Measurements from ENCODE around the gene CTTN.

Gene CTTN

DNA sequence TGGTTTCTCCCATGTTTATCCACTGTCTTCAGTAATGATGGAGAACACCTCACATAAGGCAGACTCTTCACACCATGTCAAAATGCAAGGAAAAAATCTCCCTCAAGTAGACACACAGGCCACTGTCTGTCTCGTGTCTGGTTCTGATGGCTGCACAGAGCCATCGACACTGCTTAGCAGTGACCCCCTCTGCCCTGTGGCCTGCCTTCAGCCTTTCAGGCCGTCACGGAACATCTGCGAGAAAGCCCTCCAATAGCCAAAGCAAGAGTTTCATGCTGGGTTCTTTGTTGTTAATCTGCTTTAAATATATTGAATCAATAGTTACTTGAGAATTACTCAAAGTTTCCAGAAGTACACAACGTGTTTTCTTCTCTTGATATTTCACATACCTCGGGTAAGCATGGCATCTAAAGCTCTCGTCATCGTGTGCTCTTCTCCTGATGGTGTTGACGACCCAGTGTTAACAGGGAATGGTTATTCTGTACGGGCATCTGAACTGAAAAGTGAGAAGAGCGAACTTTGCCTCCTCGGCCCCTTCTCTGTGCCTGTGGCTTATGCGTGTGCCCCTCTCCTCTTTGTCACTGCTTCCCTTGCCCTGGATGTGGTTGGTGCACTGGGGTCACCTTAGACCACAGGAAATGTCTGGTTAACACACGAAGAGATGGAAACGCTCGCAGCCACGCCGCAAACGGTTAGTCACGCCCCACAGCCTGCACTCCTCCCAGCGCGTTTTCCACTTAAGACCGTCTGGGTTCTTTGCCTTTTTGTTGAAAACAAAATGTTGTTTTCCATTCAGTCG is 33.4 kb upstream of the CTTN start:
- H3K4me3 ChIP-seq (ENCODE audit: low read depth, low read length): no peak overlapping the region
- TF ChIP-seq, protein P1, sequence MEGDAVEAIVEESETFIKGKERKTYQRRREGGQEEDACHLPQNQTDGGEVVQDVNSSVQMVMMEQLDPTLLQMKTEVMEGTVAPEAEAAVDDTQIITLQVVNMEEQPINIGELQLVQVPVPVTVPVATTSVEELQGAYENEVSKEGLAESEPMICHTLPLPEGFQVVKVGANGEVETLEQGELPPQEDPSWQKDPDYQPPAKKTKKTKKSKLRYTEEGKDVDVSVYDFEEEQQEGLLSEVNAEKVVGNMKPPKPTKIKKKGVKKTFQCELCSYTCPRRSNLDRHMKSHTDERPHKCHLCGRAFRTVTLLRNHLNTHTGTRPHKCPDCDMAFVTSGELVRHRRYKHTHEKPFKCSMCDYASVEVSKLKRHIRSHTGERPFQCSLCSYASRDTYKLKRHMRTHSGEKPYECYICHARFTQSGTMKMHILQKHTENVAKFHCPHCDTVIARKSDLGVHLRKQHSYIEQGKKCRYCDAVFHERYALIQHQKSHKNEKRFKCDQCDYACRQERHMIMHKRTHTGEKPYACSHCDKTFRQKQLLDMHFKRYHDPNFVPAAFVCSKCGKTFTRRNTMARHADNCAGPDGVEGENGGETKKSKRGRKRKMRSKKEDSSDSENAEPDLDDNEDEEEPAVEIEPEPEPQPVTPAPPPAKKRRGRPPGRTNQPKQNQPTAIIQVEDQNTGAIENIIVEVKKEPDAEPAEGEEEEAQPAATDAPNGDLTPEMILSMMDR (IDR thresholded peaks at IDR 0.05; ENCODE audit: borderline replicate concordance, insufficient read depth, low read depth, low read length): no peak

DNA sequence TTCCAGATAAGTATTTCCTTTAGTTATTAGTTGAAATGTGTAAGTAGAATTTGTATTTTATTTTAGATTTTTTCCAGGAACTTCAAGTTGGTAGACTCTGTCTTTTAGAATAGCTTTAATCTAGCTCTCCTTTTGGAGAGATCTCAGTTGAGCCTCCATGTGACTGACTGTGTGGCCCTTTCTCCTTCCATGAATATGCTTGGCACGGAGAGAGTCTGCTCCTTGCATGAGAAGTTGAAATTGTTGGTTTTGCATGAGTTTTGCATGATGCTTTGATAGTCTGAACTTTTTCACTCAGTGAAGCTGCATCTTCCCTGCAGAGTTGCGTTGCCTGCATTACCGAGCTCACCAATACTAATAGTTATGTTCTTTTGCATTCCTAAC is 32.8 kb upstream of the CTTN start:
- no peak overlapping the region for H3K4me3 ChIP-seq (ENCODE audit: low read depth, low read length)
- TF ChIP-seq, protein P1 (IDR thresholded peaks at IDR 0.05; ENCODE audit: borderline replicate concordance, insufficient read depth, low read depth, low read length): no peak

DNA sequence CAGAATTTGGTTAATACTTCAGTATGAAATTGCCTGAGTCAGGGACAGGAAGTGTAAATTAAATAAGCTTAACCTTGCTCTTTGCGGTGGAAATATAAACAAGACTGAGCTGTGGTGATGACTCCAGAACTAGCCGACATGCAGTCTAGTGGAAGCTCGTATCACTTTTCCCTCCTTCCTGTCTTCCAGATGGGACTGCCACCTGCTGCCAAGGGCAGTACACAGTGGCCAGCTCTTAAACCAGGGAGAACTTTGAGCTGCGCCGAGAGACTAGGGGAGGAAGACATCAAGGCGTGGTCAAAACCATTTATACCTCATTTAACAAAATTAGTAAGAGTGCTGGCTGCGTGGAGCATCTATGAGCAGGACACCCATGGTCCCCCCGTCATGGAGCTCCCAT is 31.3 kb upstream of the CTTN start:
- H3K4me3 ChIP-seq (ENCODE audit: low read depth, low read length): no peak overlapping the region
- TF ChIP-seq, protein P1 (IDR thresholded peaks at IDR 0.05; ENCODE audit: borderline replicate concordance, insufficient read depth, low read depth, low read length): no peak

DNA sequence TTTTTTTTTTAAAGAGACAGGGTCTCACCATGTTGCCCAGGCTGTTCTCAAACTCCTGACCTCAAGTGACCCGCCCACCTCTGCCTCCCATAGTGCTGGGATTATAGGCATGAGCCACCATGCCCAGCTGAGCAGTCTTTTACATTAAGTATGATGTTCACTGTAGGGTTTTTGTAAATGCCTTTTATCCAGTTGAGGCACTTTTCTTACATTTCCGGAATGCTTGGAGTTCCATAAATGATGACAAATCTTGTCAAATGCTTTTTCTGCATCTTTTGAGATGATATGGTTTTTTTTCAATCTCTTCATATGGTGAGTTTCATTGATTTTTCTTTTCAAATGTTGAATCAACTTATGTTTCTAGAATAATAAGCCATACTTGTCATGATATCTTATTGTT is 29.4 kb upstream of the CTTN start:
- no peak overlapping the region for H3K4me3 ChIP-seq (ENCODE audit: low read depth, low read length)
- TF ChIP-seq, protein P1 (IDR thresholded peaks at IDR 0.05; ENCODE audit: borderline replicate concordance, insufficient read depth, low read depth, low read length): no peak

DNA sequence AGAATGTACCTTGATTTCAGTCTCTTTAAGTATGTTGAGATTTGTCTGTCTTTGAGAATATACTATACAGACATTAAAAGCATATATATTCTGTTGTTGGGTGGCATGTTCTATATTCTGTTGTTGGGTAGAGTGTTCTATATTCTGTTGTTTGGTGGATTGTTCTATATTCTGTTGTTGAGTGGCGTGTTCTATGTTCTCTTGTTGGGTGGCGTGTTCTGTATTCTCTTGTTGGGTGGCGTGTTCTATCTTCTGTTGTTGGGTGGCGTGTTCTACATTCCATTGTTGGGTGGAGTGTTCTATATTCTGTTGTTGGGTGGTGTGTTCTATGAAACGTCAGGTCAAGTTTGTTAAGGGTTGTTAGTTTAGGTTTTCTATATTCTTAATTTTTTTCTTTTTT is 27.1 kb upstream of the CTTN start:
- H3K4me3 ChIP-seq (ENCODE audit: low read depth, low read length): no peak overlapping the region
- TF ChIP-seq, protein P1 (IDR thresholded peaks at IDR 0.05; ENCODE audit: borderline replicate concordance, insufficient read depth, low read depth, low read length): no peak

DNA sequence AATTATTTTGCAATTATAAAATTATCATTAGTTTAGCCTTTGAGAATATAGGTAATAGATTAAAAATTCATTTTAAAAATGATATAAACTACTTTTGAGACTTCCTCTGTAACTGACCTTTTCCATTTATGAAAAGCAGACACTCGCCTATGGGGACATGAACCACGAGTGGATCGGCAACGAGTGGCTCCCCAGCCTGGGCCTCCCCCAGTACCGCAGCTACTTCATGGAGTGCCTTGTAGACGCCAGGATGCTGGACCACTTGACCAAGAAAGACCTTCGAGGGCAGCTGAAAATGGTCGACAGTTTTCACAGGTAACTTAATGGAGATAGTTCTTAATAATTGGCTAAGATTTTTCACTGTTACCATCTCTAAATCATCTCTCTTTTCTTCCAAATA is 26.3 kb upstream of the CTTN start:
- no peak overlapping the region for H3K4me3 ChIP-seq (ENCODE audit: low read depth, low read length)
- TF ChIP-seq, protein P1 (IDR thresholded peaks at IDR 0.05; ENCODE audit: borderline replicate concordance, insufficient read depth, low read depth, low read length): no peak

DNA sequence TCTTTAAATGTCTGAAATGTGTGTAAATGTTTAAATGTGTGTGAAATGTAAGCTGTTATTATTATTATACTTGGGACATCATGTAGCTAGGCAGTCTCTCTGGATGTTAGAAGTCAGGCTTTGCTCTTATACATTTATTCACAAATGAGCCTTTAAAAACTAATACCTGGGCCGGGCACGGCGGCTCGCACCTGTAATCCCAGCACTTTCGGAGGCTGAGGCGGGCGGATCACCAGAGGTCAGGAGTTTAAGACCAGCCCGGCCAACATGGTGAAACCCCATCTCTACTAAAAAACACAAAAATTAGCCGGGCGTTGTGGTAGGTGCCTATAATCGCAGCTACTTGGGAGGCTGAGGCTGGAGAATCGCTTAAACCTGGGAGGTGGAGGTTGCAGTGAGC is 21.7 kb upstream of the CTTN start:
- H3K4me3 ChIP-seq (ENCODE audit: low read depth, low read length): no peak overlapping the region
- TF ChIP-seq, protein P1 (IDR thresholded peaks at IDR 0.05; ENCODE audit: borderline replicate concordance, insufficient read depth, low read depth, low read length): no peak
